Measurements from ENCODE around the gene PIEZO2.
"Not testable (repeated sequence)": the region's sequence is repeated elsewhere in the genome, so short reads cannot be mapped to it uniquely, and the experiment has no call there.

PIEZO2 gene

GRCh38 chr18:10626606-10627213 lies 522.7 kb downstream of the PIEZO2 start:
- WGBS, 2 experiments (ENCODE audit: insufficient coverage in 2 of 2) = 59 to 100% methylated on average over 2 to 3 of the region's 7 CpGs
- H3K4me3 ChIP-seq (ENCODE audit: extremely low read depth, insufficient read depth, low read length, poor library complexity, severe bottlenecking); H3K27ac ChIP-seq (ENCODE audit: low read depth, low read length, severe bottlenecking); H3K4me1 ChIP-seq (ENCODE audit: control insufficient read depth, insufficient read depth, low read length, poor library complexity, severe bottlenecking); H3K36me3 ChIP-seq (ENCODE audit: control insufficient read depth, insufficient read depth, low read length); H3K9me3 ChIP-seq (ENCODE audit: control insufficient read depth, low read length): not testable (repeated sequence)

- not testable (repeated sequence) for H3K36me3 ChIP-seq (ENCODE audit: control insufficient read depth, insufficient read depth, low read length); H3K4me1 ChIP-seq (ENCODE audit: control insufficient read depth, insufficient read depth, low read length, poor library complexity, severe bottlenecking); H3K4me3 ChIP-seq (ENCODE audit: extremely low read depth, insufficient read depth, low read length, poor library complexity, severe bottlenecking); H3K9me3 ChIP-seq (ENCODE audit: control insufficient read depth, low read length); H3K27ac ChIP-seq (ENCODE audit: low read depth, low read length, severe bottlenecking)
- WGBS, 2 experiments (ENCODE audit: insufficient coverage in 2 of 2) = 80% methylated on average over 1 of the region's 4 CpGs; no CpG with 5 or more reads in 1 of the 2 experiments
These were observed 525.8 kb downstream of the PIEZO2 start for GRCh38 chr18:10623606-10624005.

- not testable (repeated sequence) for H3K4me1 ChIP-seq (ENCODE audit: control insufficient read depth, insufficient read depth, low read length, poor library complexity, severe bottlenecking); H3K9me3 ChIP-seq (ENCODE audit: control insufficient read depth, low read length); H3K4me3 ChIP-seq (ENCODE audit: extremely low read depth, insufficient read depth, low read length, poor library complexity, severe bottlenecking); H3K27ac ChIP-seq (ENCODE audit: low read depth, low read length, severe bottlenecking); H3K36me3 ChIP-seq (ENCODE audit: control insufficient read depth, insufficient read depth, low read length)
- WGBS, 2 experiments (ENCODE audit: insufficient coverage in 2 of 2) = no CpG with 5 or more reads among the region's 2 CpGs
These were observed 526.4 kb downstream of the PIEZO2 start for GRCh38 chr18:10622982-10623381.

- H3K36me3 ChIP-seq (ENCODE audit: control insufficient read depth, insufficient read depth, low read length); H3K4me1 ChIP-seq (ENCODE audit: control insufficient read depth, insufficient read depth, low read length, poor library complexity, severe bottlenecking); H3K9me3 ChIP-seq (ENCODE audit: control insufficient read depth, low read length); H3K4me3 ChIP-seq (ENCODE audit: extremely low read depth, insufficient read depth, low read length, poor library complexity, severe bottlenecking); H3K27ac ChIP-seq (ENCODE audit: low read depth, low read length, severe bottlenecking): not testable (repeated sequence)
- 100% methylated on average over 1 of the region's 2 CpGs; no CpG with 5 or more reads in 1 of the 2 experiments for WGBS, 2 experiments (ENCODE audit: insufficient coverage in 2 of 2)
These were observed 528.6 kb downstream of the PIEZO2 start for GRCh38 chr18:10620670-10621329.

Data from mesodermal cell (in vitro differentiated cells).